IMR-90 (cell line): ENCODE results near the gene RPS2. TPM values are rescaled to one million over a fixed set of nuclear protein-coding genes. Genes with fewer than 3 reads are reported as not detected.

Source experiments
- ATAC-seq: fragments of 200-7000 bp; cut with Tn5 transposase; 2 replicates; pipeline ENCODE4 v1.9.1; 2020; ENCODE audit warnings: low read depth, mild to moderate bottlenecking, moderate library complexity
- BruUV-seq: library from RNA; stranded (reverse); fragments of 400-500 nt; replicated peaks from 2 replicates; lab custom pipeline; 2021; lab: Mats Ljungman, UMichigan
- CTCF ChIA-PET: fragments of 300-600 bp; formaldehyde crosslinking; extraction: SDS; loops from one replicate; lab custom pipeline; 2021; ENCODE audit warnings: antibody characterized with exemption; lab: Yijun Ruan, JAX
- POLR2A ChIA-PET: fragments of 300-600 bp; sonication (Branson Sonifier 250); formaldehyde crosslinking; loops from one replicate; lab custom pipeline; 2022; ENCODE audit warnings: antibody characterized with exemption; ENCODE audit not compliant: unreplicated experiment; lab: Charles Lee
- DNase-seq: peaks from one replicate; pipeline ENCODE4 v3.0.0; 2013
- H2AFZ ChIP-seq: replicated peaks from 2 replicates; pipeline ENCODE3; 2013; ENCODE audit warnings: low read length, mild to moderate bottlenecking; ENCODE audit not compliant: poor library complexity
- H2AK5ac ChIP-seq: 2 replicates; pipeline ENCODE4 v1.6.1; 2013; ENCODE audit warnings: low read depth, low read length, inconsistent platforms
- H2AK9ac ChIP-seq: replicated peaks from 2 replicates; pipeline ENCODE3; 2013; ENCODE audit warnings: mild to moderate bottlenecking, low read depth, low read length, moderate library complexity; ENCODE audit not compliant: poor library complexity
- H2BK120ac ChIP-seq: 2 replicates; pipeline ENCODE4 v1.6.1; 2013; ENCODE audit warnings: low read depth, low read length, inconsistent platforms
- H2BK15ac ChIP-seq: 3 replicates; pipeline ENCODE4 v1.6.1; 2013; ENCODE audit warnings: low read depth, low read length, inconsistent platforms
- H2BK20ac ChIP-seq: 2 replicates; pipeline ENCODE4 v1.6.1; 2013; ENCODE audit warnings: low read depth, mild to moderate bottlenecking, inconsistent platforms, low read length, moderate library complexity
- H2BK5ac ChIP-seq: 2 replicates; pipeline ENCODE4 v1.6.1; 2013; ENCODE audit warnings: mild to moderate bottlenecking, low read depth, low read length, inconsistent platforms; ENCODE audit not compliant: poor library complexity, severe bottlenecking
- H3K14ac ChIP-seq: replicated peaks from 2 replicates; pipeline ENCODE4 v1.6.1; 2013; ENCODE audit warnings: low read depth, low read length, inconsistent platforms
- H3K18ac ChIP-seq: 2 replicates; pipeline ENCODE4 v1.6.1; 2013; ENCODE audit warnings: low read depth, low read length, control low read depth
- H3K23ac ChIP-seq: 2 replicates; pipeline ENCODE4 v1.6.1; 2013; ENCODE audit warnings: low read depth, low read length, inconsistent platforms
- H3K27ac ChIP-seq: 2 replicates; pipeline ENCODE4 v1.5.1; 2013; ENCODE audit warnings: mild to moderate bottlenecking, control low read depth, low read length; ENCODE audit not compliant: insufficient read depth
- H3K27me3 ChIP-seq: 2 replicates; pipeline ENCODE4 v1.6.1; 2013; ENCODE audit warnings: low read length; ENCODE audit not compliant: control insufficient read depth, insufficient read depth
- H3K36me3 ChIP-seq: 2 replicates; pipeline ENCODE4 v1.6.1; 2013; ENCODE audit warnings: low read length, mixed read lengths; ENCODE audit not compliant: control insufficient read depth, insufficient read depth
- H3K4ac ChIP-seq: 2 replicates; pipeline ENCODE4 v1.6.1; 2013; ENCODE audit warnings: low read depth, low read length, inconsistent platforms
- H3K4me1 ChIP-seq: 2 replicates; pipeline ENCODE4 v1.6.1; 2013; ENCODE audit warnings: low read length, mixed read lengths; ENCODE audit not compliant: control insufficient read depth, insufficient read depth
- H3K4me2 ChIP-seq: 2 replicates; pipeline ENCODE4 v1.6.1; 2013; ENCODE audit warnings: low read depth, mild to moderate bottlenecking, control low read depth, low read length, moderate library complexity
- H3K4me3 ChIP-seq: 2 replicates; pipeline ENCODE4 v1.5.1; 2013; ENCODE audit warnings: low read depth, mild to moderate bottlenecking, control low read depth, low read length, moderate library complexity; ENCODE audit not compliant: insufficient read depth
- H3K56ac ChIP-seq: 2 replicates; pipeline ENCODE4 v1.6.1; 2013; ENCODE audit warnings: low read length, inconsistent platforms; ENCODE audit not compliant: insufficient read depth; ENCODE audit errors: extremely low read depth
- H3K79me1 ChIP-seq, 2 experiments: 2 replicates each; pipeline ENCODE4 v1.6.1; 2013; ENCODE audit warnings: low read length in 2 of 2, inconsistent platforms in 1 of 2, low read depth in 1 of 2
- H3K9ac ChIP-seq: 2 replicates; pipeline ENCODE4 v1.6.1; 2013; ENCODE audit warnings: low read depth, low read length, control low read depth
- H3K9me1 ChIP-seq: 2 replicates; pipeline ENCODE4 v1.6.1; 2013; ENCODE audit warnings: low read length, inconsistent platforms; ENCODE audit not compliant: insufficient read depth
- H3K9me3 ChIP-seq: 2 replicates; pipeline ENCODE4 v1.6.1; 2013; ENCODE audit warnings: low read length; ENCODE audit not compliant: control insufficient read depth, insufficient read depth
- H4K20me1 ChIP-seq: 2 replicates; pipeline ENCODE4 v1.6.1; 2013; ENCODE audit warnings: low read length, inconsistent platforms; ENCODE audit not compliant: insufficient read depth
- H4K5ac ChIP-seq: 2 replicates; pipeline ENCODE4 v1.6.1; 2013; ENCODE audit warnings: mild to moderate bottlenecking, low read depth, low read length, control low read depth
- H4K8ac ChIP-seq, 2 experiments: 2 replicates each; pipeline ENCODE4 v1.6.1; 2013; ENCODE audit warnings: low read depth in 2 of 2, low read length in 2 of 2, control low read depth in 1 of 2, inconsistent platforms in 1 of 2
- H4K91ac ChIP-seq: 2 replicates; pipeline ENCODE4 v1.6.1; 2013; ENCODE audit warnings: low read depth, low read length, inconsistent platforms; ENCODE audit not compliant: insufficient read depth
- CHD1 ChIP-seq: IDR thresholded peaks from 2 replicates; pipeline ENCODE4 v1.6.1; 2012; ENCODE audit warnings: low read depth, low read length, improper control_type of control experiment
- CTCF ChIP-seq: conservative IDR thresholded peaks from 2 replicates; pipeline ENCODE4 v1.5.1; 2012; ENCODE audit warnings: mild to moderate bottlenecking, low read depth, low read length, improper control_type of control experiment
- MAZ ChIP-seq: IDR thresholded peaks from 2 replicates; pipeline ENCODE4 v1.6.1; 2012; ENCODE audit warnings: low read depth, mild to moderate bottlenecking, low read length, improper control_type of control experiment, moderate library complexity, borderline replicate concordance
- MXI1 ChIP-seq: IDR thresholded peaks from 2 replicates; pipeline ENCODE4 v1.6.1; 2012; ENCODE audit warnings: low read depth, mild to moderate bottlenecking, low read length, moderate library complexity, borderline replicate concordance
- RAD21 ChIP-seq: IDR thresholded peaks from 2 replicates; pipeline ENCODE4 v1.6.1; 2012; ENCODE audit warnings: low read length, improper control_type of control experiment
- RFX5 ChIP-seq: IDR thresholded peaks from 2 replicates; pipeline ENCODE4 v1.8.0; 2012; ENCODE audit warnings: low read depth, mild to moderate bottlenecking, low read length, moderate library complexity
- SMC3 ChIP-seq: fragments of 150-350 bp; IDR thresholded peaks from 2 replicates; pipeline ENCODE4 v1.6.1; 2016; ENCODE audit warnings: low read depth, mild to moderate bottlenecking, antibody characterized with exemption, low read length, moderate library complexity
- USF2 ChIP-seq: fragments of 150-350 bp; IDR thresholded peaks from 2 replicates; pipeline ENCODE4 v1.6.1; 2017; ENCODE audit warnings: mild to moderate bottlenecking, antibody characterized with exemption, low read length, low read depth
- WGBS, 2 experiments: methylation state at CpG; one replicate each; pipeline versions ENCODE4 v1.1.5 to v1.1.7; 2013; ENCODE audit warnings: missing lambda C conversion rate in 2 of 2; ENCODE audit not compliant: insufficient read length in 1 of 2; ENCODE audit errors: extremely low coverage in 2 of 2; 5-methylcytosine and 5-hydroxymethylcytosine counted together
- dilution Hi-C: fragments of 300-500 bp; cut with HindIII; formaldehyde crosslinking; loops from one replicate; pipeline ENCODE4 v1.14.3; 2018; ENCODE audit warnings: low sequenced_read_pairs; ENCODE audit not compliant: unreplicated experiment
- in situ Hi-C: fragments of 300-500 bp; cut with MboI; formaldehyde crosslinking; loops from 3 replicates; pipeline ENCODE4 v1.14.3; 2019; ENCODE audit warnings: low sequenced_read_pairs, inconsistent platforms, mixed read lengths
- intact Hi-C: fragments of 100-400 bp; cut with micrococcal nuclease; formaldehyde crosslinking; loops from 2 replicates; pipeline ENCODE4 v1.10.0; 2022
- polyA plus RNA-seq, 3 experiments: library from polyadenylated mRNA; depleted of rRNA; stranded (reverse); fragments of >200 nt; gene quantifications; 2 replicates each; pipeline ENCODE4 v1.2.3, GENCODE V29; 2012; ENCODE audit warnings: low replicate concordance in 1 of 3
- total RNA-seq: library from RNA; depleted of rRNA; stranded (reverse); fragments of >200 nt; gene quantifications from 2 replicates; pipeline ENCODE4 v1.2.3, GENCODE V29; 2012

Gene RPS2
- total and polyA plus RNA-seq, 2 of the 4 experiments (the other 2 are of a cell fraction), result 2,703 to 6,941 TPM

DNA sequence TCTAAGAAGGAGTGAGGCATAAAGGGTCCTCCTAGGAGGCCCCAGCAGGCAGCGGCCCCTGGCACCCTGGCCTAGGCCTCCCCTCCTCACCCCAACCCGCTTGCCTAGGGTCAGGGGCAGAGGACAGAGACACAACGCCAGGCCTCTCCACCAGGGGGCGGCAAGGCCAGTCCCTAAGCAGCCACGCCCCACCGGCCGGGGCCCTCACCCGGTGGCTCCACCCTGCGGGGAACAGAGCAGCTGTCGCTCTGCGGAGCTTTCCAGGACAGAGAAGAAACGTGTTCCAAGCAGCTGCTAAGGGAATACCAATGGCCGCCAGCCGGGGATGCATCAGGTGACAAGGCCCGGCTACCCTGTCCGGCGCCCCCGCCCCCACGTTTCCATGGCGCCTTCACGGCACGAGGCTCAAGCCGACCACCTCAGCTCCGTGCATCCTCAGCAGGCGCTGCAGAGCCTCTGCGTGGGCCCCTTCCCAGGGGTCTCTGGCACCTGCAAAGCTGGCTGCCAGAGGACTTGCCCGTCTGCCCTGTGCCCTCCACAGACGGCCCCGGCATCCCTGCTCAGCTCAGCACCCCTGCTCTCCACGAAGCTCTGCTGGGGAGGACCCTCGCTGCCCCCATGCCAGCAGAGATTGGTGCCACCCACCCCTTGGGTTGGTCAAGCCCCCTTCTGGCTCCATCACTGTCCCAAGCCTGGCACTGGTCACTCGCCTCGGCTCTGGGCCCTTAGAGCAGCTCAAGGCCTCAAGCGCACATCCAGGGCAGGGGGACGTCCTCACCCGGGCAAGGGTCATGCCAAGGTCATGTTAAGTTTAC, 39.4 kb upstream of the RPS2 start:
- POLR2A ChIA-PET, result interaction anchor here (1.0 kb wide), 1 partner anchor 152 kb away, joined by 3 read pairs; the partner anchor contains the start of gene TRAF7
- H4K20me1 ChIP-seq, result peaks cover 77% of the 10 kb centered on the region

More for the DNA sequence above, 39.4 kb upstream of the RPS2 start:
- H3K9me1 ChIP-seq, result peaks cover 8% of the 10 kb centered on the region; the same call in 1 of the 2 replicates
- peak overlapping the region; percentile 92 for H2AK9ac ChIP-seq
- 32% methylated on average over 23 of the region's 36 CpGs; no CpG with 5 or more reads in 1 of the 2 experiments for WGBS, 2 experiments
- no peak overlapping the region for H4K5ac ChIP-seq
- no peak overlapping the region for H2BK15ac ChIP-seq
- no peaks in the 10 kb centered on the region for H3K9me3 ChIP-seq
- BruUV-seq, result no TSS peak
- no peak overlapping the region for H3K9ac ChIP-seq
- peak overlapping the region; percentile 68 for H2AFZ ChIP-seq
- dilution Hi-C loops, result no loop called here
- peaks cover 10 to 89% of the 10 kb centered on the region in 2 experiments; a peak in 3 of 4 replicates for H3K79me1 ChIP-seq
- no peak overlapping the region; the same call in 1 of the 2 replicates for H3K4me2 ChIP-seq
- DNase-seq (peak; percentile 81), ATAC-seq (peak; percentile 96)
- in situ Hi-C loops, result no loop called here
- peaks cover 49% of the 10 kb centered on the region for H3K36me3 ChIP-seq
- no peak overlapping the region for H3K56ac ChIP-seq
- no peak overlapping the region for H3K18ac ChIP-seq
- peak overlapping the region; percentile 36 for H3K4ac ChIP-seq
- H4K8ac ChIP-seq, result no peak overlapping the region; a peak in 1 of 4 replicates
- H3K4me1 ChIP-seq, result peaks cover 21% of the 10 kb centered on the region
- H3K14ac ChIP-seq, result no peak overlapping the region
- H2BK5ac ChIP-seq, result no peak overlapping the region
- H3K27me3 ChIP-seq, result no peaks in the 10 kb centered on the region
- H3K27ac ChIP-seq, result 0 out of 2 replicates have a peak overlapping the region, but pooled peaks have one; percentile 14
- peak overlapping the region; percentile 33 for H2AK5ac ChIP-seq
- no peak overlapping the region for H3K4me3 ChIP-seq
- intact Hi-C loops, result loop anchor here (5.0 kb wide), 1 partner anchor 138 kb away; no protein-coding TSS in a partner anchor
- no peak overlapping the region for H4K91ac ChIP-seq
- TF ChIP-seq SMC3 (peak; percentile 80), CHD1 (no peak), USF2 (peak; percentile 4; the same call in 1 of the 2 replicates), MAZ (peak; percentile 61; the same call in 1 of the 2 replicates), RAD21 (peak; percentile 61), MXI1 (peak; percentile 71), RFX5 (no peak), CTCF (peak; percentile 98)
- H3K23ac ChIP-seq, result no peak overlapping the region
- H2BK120ac ChIP-seq, result no peak overlapping the region
- CTCF ChIA-PET, result interaction anchor here (0.5 to 1.7 kb wide), 6 partner anchors 10 to 136 kb away, joined by 3 to 8 read pairs (median 5); partner anchors contain the start of genes GFER and NOXO1
- no peak overlapping the region for H2BK20ac ChIP-seq
